ENCODE measurements around the gene PLAGL2. TPM values are rescaled to one million over a fixed set of nuclear protein-coding genes. Genes with fewer than 3 reads are reported as not detected.
"Not testable (repeated sequence)": the region's sequence is repeated elsewhere in the genome, so short reads cannot be mapped to it uniquely, and the experiment has no call there.

Gene PLAGL2
- total RNA-seq, 1 donor from 2014 or later, result 7.3 TPM

GRCh38 chr20:32181606-32182005, 25.9 kb downstream of the PLAGL2 start:
- intact Hi-C loops (cut with micrococcal nuclease), result no loop called here
- Histone ChIP-seq H3K27me3 (ENCODE audit: low read depth) (no peaks in the 10 kb centered on the region), H3K4me3 (no peak overlapping the region), H3K36me3 (no peaks in the 10 kb centered on the region), H3K4me1 (no peaks in the 10 kb centered on the region), H3K9me3 (replicated peaks) (no peaks in the 10 kb centered on the region), H3K27ac (replicated peaks) (no peak overlapping the region)
- no peak for DNase-seq
- TF ChIP-seq CTCF (IDR thresholded peaks at IDR 0.05; ENCODE audit: borderline replicate concordance), result no peak

DNA sequence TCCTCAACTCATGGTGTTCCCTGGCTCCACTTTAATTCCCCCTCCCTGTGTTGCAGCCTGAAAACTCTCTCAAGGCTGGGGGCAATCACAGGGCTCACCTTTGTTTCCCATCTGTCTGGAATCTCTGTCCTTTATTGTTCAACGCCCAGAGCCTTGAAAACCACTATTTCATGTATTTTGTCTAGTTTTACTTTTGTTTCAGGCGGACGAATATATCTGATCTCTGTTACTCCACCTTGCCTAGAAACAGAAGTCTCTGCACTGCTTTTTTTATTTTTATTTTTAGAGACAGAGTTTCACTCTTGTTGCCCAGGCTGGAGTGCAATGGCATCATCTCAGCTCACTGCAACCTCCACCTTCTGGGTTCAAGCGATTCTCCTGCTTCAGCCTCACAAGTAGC, 27.6 kb downstream of the PLAGL2 start:
- Histone ChIP-seq H3K4me3 (no peak overlapping the region), H3K27ac (replicated peaks) (no peak overlapping the region), H3K36me3 (no peaks in the 10 kb centered on the region), H3K27me3 (ENCODE audit: low read depth) (no peaks in the 10 kb centered on the region), H3K4me1 (no peaks in the 10 kb centered on the region), H3K9me3 (replicated peaks) (no peaks in the 10 kb centered on the region)
- TF ChIP-seq CTCF (IDR thresholded peaks at IDR 0.05; ENCODE audit: borderline replicate concordance), result no peak
- DNase-seq, result no peak
- intact Hi-C loops (cut with micrococcal nuclease), result no loop called here

DNA sequence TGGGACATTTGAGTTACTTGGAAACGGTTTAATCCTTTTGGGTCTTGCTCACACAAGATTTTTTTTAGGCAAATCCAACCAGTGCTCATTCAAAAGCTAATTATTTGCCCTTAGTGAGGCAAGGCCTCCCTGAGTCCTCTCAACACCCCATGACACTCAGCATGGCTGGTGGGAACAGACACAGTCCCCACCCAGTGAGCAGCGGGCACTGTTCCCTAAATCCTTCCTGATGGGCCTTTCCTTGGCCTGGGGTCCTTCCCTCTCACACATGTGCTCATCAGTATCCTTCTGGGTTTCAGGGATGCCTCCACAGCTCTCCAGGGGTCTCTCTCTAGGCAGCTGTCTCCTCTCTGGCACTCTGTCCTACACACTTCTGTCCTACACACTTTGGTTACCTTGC, 28.0 kb downstream of the PLAGL2 start:
- intact Hi-C loops (cut with micrococcal nuclease), result no loop called here
- no peak for TF ChIP-seq CTCF (IDR thresholded peaks at IDR 0.05; ENCODE audit: borderline replicate concordance)
- no peaks in the 10 kb centered on the region for H3K36me3 ChIP-seq
- H3K4me1 ChIP-seq, result no peaks in the 10 kb centered on the region
- no peaks in the 10 kb centered on the region for H3K9me3 ChIP-seq (replicated peaks)
- DNase-seq, result no peak
- no peak overlapping the region for H3K4me3 ChIP-seq
- no peak overlapping the region for H3K27ac ChIP-seq (replicated peaks)
- no peaks in the 10 kb centered on the region for H3K27me3 ChIP-seq (ENCODE audit: low read depth)

GRCh38 chr20:32177696-32178095, 29.8 kb downstream of the PLAGL2 start:
- H3K27ac ChIP-seq (replicated peaks); H3K9me3 ChIP-seq (replicated peaks); H3K27me3 ChIP-seq (ENCODE audit: low read depth); H3K4me1 ChIP-seq; DNase-seq; H3K36me3 ChIP-seq; H3K4me3 ChIP-seq; intact Hi-C loops (cut with micrococcal nuclease): not testable (repeated sequence)

GRCh38 chr20:32168184-32168910, 39.2 kb downstream of the PLAGL2 start:
- Histone ChIP-seq H3K27ac (replicated peaks) (no peak overlapping the region), H3K4me1 (peaks cover 8% of the 10 kb centered on the region), H3K27me3 (ENCODE audit: low read depth) (no peaks in the 10 kb centered on the region), H3K4me3 (no peak overlapping the region), H3K9me3 (replicated peaks) (no peaks in the 10 kb centered on the region), H3K36me3 (peaks cover 28% of the 10 kb centered on the region)
- no peak for DNase-seq
- TF ChIP-seq CTCF (IDR thresholded peaks at IDR 0.05; ENCODE audit: borderline replicate concordance), result no peak
- intact Hi-C loops (cut with micrococcal nuclease), result no loop called here

DNA sequence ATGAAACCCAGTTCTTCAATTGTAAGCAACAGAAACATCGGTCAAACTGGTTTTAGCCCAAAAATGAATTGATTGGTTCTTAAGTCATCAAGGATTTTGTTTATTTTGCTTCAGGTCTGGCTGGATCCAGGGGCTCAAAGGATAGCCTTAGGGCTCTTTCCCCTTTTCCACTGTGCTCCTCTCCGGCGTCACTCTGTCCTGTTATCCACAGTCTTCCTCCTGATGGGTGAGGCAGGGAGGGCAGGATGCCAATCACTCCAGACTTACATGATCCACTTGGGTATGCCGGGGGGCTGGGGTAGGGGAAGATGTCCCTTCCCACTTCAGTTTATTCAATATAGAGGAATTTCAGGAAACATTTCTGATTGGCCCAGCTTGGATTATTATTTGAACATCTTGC, 40.0 kb downstream of the PLAGL2 start:
- intact Hi-C loops (cut with micrococcal nuclease), result no loop called here
- DNase-seq, result no peak
- peaks cover 36% of the 10 kb centered on the region for H3K36me3 ChIP-seq
- H3K4me3 ChIP-seq, result no peak overlapping the region
- H3K9me3 ChIP-seq (replicated peaks), result no peaks in the 10 kb centered on the region
- no peak overlapping the region for H3K27ac ChIP-seq (replicated peaks)
- H3K4me1 ChIP-seq, result peaks cover 8% of the 10 kb centered on the region
- no peaks in the 10 kb centered on the region for H3K27me3 ChIP-seq (ENCODE audit: low read depth)
- no peak for TF ChIP-seq CTCF (IDR thresholded peaks at IDR 0.05; ENCODE audit: borderline replicate concordance)
